OCI-LY3 (cell line): Measurements from ENCODE around the gene ISG15.
"Not testable (repeated sequence)": the region's sequence is repeated elsewhere in the genome, so short reads cannot be mapped to it uniquely, and the experiment has no call there.

ENCODE experiments used
- H2AFZ ChIP-seq: fragments of 200-600, 300-600 bp; shearing (Covaris generic); 2 replicates; pipeline ENCODE4 v1.6.0; 2014; ENCODE audit warnings: antibody characterized with exemption, low read depth, low read length
- H3K27ac ChIP-seq: fragments of 200-600, 300-600 bp; sonication (generic); 2 replicates; pipeline ENCODE4 v1.5.1; 2014; ENCODE audit warnings: mild to moderate bottlenecking, low read length, moderate library complexity, mixed read lengths
- H3K27me3 ChIP-seq: fragments of 200-600, 300-600 bp; sonication (generic); 2 replicates; pipeline ENCODE4 v1.6.1; 2014; ENCODE audit warnings: low read depth, low read length, mixed read lengths
- H3K36me3 ChIP-seq: fragments of 200-600, 300-600 bp; sonication (generic); replicated peaks from 2 replicates; pipeline ENCODE3; 2014; ENCODE audit warnings: low read depth, low read length, mixed read lengths
- H3K4me1 ChIP-seq: fragments of 300-600, 200-600 bp; sonication (generic); 2 replicates; pipeline ENCODE4 v1.6.1; 2014; ENCODE audit warnings: low read length, mixed read lengths
- H3K4me2 ChIP-seq: fragments of 200-600, 300-600 bp; sonication (generic); 2 replicates; pipeline ENCODE4 v1.6.1; 2014; ENCODE audit warnings: low read length, mixed read lengths
- H3K4me3 ChIP-seq: fragments of 300-600, 200-600 bp; sonication (generic); 2 replicates; pipeline ENCODE4 v1.5.1; 2014; ENCODE audit warnings: antibody characterized with exemption, mild to moderate bottlenecking, low read length, moderate library complexity
- H3K79me2 ChIP-seq: fragments of 300-600, 200-600 bp; shearing (Covaris generic); 2 replicates; pipeline ENCODE4 v1.6.1; 2014; ENCODE audit warnings: mild to moderate bottlenecking, low read length, mixed read lengths
- H3K9ac ChIP-seq: fragments of 300-600, 200-600 bp; shearing (Covaris generic); 2 replicates; pipeline ENCODE4 v1.6.0; 2014; ENCODE audit warnings: mild to moderate bottlenecking, low read length, moderate library complexity
- H3K9me3 ChIP-seq: fragments of 200-600, 300-600 bp; shearing (Covaris generic); 2 replicates; pipeline ENCODE4 v1.6.1; 2014; ENCODE audit warnings: low read length, mixed read lengths; ENCODE audit not compliant: insufficient read depth
- H4K20me1 ChIP-seq: fragments of 200-600, 300-600 bp; sonication (generic); 2 replicates; pipeline ENCODE4 v1.6.1; 2016; ENCODE audit warnings: low read length, mixed read lengths; ENCODE audit not compliant: insufficient read depth
- CTCF ChIP-seq: fragments of 200-600, 300-600 bp; sonication (generic); IDR thresholded peaks from 2 replicates; pipeline ENCODE4 v1.5.1; 2014; ENCODE audit warnings: antibody characterized with exemption, low read length, low read depth
- EZH2phosphoT487 ChIP-seq: fragments of 200-600 bp; shearing (Covaris generic); IDR thresholded peaks from 2 replicates; pipeline ENCODE4 v1.6.1; 2018; ENCODE audit warnings: antibody characterized with exemption, mixed run types, low read depth

ISG15 gene

DNA sequence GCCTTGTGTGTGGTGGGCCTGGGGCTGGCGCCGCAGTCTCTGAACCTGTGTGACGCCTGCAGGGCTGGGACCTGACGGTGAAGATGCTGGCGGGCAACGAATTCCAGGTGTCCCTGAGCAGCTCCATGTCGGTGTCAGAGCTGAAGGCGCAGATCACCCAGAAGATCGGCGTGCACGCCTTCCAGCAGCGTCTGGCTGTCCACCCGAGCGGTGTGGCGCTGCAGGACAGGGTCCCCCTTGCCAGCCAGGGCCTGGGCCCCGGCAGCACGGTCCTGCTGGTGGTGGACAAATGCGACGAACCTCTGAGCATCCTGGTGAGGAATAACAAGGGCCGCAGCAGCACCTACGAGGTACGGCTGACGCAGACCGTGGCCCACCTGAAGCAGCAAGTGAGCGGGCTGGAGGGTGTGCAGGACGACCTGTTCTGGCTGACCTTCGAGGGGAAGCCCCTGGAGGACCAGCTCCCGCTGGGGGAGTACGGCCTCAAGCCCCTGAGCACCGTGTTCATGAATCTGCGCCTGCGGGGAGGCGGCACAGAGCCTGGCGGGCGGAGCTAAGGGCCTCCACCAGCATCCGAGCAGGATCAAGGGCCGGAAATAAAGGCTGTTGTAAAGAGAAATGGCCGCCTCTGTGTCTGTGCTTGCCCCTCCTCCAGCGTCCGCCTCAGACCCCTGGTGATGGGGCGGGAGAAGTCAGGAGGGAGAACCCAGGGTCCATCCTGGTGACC is 788 bp downstream of the ISG15 start:
- no peak overlapping the region; the same call in 1 of the 2 replicates for H2AFZ ChIP-seq
- H3K9me3 ChIP-seq = no peaks in the 10 kb centered on the region
- H3K9ac ChIP-seq = peak overlapping the region; percentile 80; the same call in 1 of the 2 replicates
- TF ChIP-seq CTCF = no peak
- no peak for TF ChIP-seq EZH2phosphoT487
- H3K4me1 ChIP-seq = peaks cover 12% of the 10 kb centered on the region; the same call in 1 of the 2 replicates
- H3K79me2 ChIP-seq = no peaks in the 10 kb centered on the region
- H3K36me3 ChIP-seq = no peaks in the 10 kb centered on the region
- peak overlapping the region; percentile 92 for H3K4me3 ChIP-seq
- no peaks in the 10 kb centered on the region for H3K27me3 ChIP-seq
- H4K20me1 ChIP-seq = no peaks in the 10 kb centered on the region
- H3K27ac ChIP-seq = no peak overlapping the region
- H3K4me2 ChIP-seq = peak overlapping the region; percentile 91

GRCh38 chr1:1014799-1015681 is 1.7 kb downstream of the ISG15 start:
- Histone ChIP-seq H3K4me2 (no peak overlapping the region), H3K79me2 (no peaks in the 10 kb centered on the region), H3K9ac (no peak overlapping the region), H4K20me1 (no peaks in the 10 kb centered on the region), H3K27ac (no peak overlapping the region), H3K9me3 (no peaks in the 10 kb centered on the region), H3K4me1 (peaks cover 12% of the 10 kb centered on the region; the same call in 1 of the 2 replicates), H3K4me3 (no peak overlapping the region), H2AFZ (no peak overlapping the region), H3K36me3 (no peaks in the 10 kb centered on the region), H3K27me3 (no peaks in the 10 kb centered on the region)
- peak; percentile 54 for TF ChIP-seq CTCF
- TF ChIP-seq EZH2phosphoT487 = no peak

DNA sequence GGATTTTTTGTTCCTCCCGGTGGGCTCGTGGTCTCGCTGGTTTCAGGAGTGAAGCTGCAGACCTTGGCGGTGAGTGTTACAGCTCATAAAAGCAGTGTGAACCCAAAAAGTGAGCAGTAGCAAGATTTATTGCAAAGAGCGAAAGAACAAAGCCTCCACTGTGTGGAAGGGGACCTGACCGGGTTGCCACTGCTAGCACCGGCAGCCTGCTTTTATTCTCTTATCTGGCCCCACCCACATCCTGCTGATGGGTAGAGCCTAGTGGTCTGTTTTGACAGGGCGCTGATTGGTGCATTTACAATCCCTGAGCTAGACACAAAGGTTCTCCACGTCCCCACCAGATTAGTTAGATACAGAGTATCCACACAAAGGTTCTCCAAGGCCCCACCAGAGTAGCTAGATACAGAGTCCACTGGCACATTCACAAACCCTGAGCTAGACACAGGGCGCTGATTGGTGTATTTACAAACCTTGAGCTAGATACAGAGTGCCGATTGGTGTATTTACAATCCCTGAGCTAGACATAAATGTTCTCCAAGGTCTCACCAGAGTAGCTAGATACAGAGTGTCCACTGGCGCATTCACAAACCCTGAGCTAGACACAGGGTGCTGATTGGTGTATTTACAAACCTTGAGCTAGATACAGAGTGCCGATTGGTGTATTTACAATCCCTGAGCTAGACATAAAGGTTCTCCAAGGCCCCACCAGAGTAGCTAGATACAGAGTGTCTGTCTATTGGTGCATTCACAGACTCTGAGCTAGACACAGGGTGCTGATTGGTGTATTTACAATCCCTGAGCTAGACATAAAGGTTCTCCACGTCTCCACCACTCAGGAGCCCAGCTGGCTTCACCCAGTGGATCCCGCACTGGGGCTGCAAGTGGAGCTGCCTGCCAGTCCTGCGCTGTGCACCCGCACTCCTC is 4.4 kb downstream of the ISG15 start:
- H3K27ac ChIP-seq = not testable (repeated sequence)

GRCh38 chr1:1018321-1018685 is 5.0 kb downstream of the ISG15 start:
- H3K9me3 ChIP-seq, H3K27ac ChIP-seq, H4K20me1 ChIP-seq, H3K4me3 ChIP-seq, H3K9ac ChIP-seq, H3K79me2 ChIP-seq, H2AFZ ChIP-seq, H3K4me2 ChIP-seq, H3K36me3 ChIP-seq: not testable (repeated sequence)
- Histone ChIP-seq H3K4me1 (peaks cover 12% of the 10 kb centered on the region; the same call in 1 of the 2 replicates), H3K27me3 (peaks cover 13% of the 10 kb centered on the region)

More for the DNA sequence above, 4.4 kb downstream of the ISG15 start:
- H2AFZ ChIP-seq, H3K4me3 ChIP-seq, H3K9me3 ChIP-seq, H3K36me3 ChIP-seq, H3K4me2 ChIP-seq, H3K79me2 ChIP-seq, H4K20me1 ChIP-seq, H3K9ac ChIP-seq: not testable (repeated sequence)
- H3K4me1 ChIP-seq = peaks cover 16% of the 10 kb centered on the region; the same call in 1 of the 2 replicates
- peaks cover 13% of the 10 kb centered on the region for H3K27me3 ChIP-seq
